OCI-LY3 (cell line): Measurements from ENCODE around the gene BMPR1B.

ENCODE experiments used
- EZH2phosphoT487 ChIP-seq: fragments of 200-600 bp; shearing (Covaris generic); IDR thresholded peaks from 2 replicates; pipeline ENCODE4 v1.6.1; 2018; ENCODE audit warnings: antibody characterized with exemption, mixed run types, low read depth
- TF ChIP-seq, protein P1 (sequence below): fragments of 200-600, 300-600 bp; sonication (generic); IDR thresholded peaks from 2 replicates; pipeline ENCODE4 v1.5.1; 2014; ENCODE audit warnings: antibody characterized with exemption, low read length, low read depth

DNA sequence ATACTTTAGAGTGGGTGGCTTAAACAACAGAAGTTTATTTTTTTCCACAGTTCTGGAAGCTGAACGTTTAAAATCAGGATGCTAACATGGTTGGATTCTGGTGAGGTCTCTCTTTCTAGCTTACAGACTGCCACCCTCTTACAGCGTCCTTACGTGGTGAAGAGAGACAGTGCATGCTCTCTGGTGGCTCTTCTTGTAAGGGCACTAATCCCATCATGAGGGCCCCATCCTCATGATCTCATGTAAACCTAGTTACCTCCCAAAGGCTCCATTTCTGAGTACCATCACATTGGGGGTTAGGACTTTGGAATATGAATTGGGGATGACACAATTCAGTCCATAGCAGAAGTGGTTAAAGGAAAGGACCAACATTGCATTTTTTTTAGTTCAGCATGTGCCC lies 132.8 kb downstream of the BMPR1B start:
- TF ChIP-seq, protein P1, sequence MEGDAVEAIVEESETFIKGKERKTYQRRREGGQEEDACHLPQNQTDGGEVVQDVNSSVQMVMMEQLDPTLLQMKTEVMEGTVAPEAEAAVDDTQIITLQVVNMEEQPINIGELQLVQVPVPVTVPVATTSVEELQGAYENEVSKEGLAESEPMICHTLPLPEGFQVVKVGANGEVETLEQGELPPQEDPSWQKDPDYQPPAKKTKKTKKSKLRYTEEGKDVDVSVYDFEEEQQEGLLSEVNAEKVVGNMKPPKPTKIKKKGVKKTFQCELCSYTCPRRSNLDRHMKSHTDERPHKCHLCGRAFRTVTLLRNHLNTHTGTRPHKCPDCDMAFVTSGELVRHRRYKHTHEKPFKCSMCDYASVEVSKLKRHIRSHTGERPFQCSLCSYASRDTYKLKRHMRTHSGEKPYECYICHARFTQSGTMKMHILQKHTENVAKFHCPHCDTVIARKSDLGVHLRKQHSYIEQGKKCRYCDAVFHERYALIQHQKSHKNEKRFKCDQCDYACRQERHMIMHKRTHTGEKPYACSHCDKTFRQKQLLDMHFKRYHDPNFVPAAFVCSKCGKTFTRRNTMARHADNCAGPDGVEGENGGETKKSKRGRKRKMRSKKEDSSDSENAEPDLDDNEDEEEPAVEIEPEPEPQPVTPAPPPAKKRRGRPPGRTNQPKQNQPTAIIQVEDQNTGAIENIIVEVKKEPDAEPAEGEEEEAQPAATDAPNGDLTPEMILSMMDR: no peak
- no peak for TF ChIP-seq EZH2phosphoT487
